Testis (tissue), 3 donors: ENCODE data around the gene PHF23. TPM values are rescaled to one million over a fixed set of nuclear protein-coding genes. Genes with fewer than 3 reads are reported as not detected.
A peak's percentile ranks its signal among the peaks of the same experiment; 100 is the strongest.

Experiments used
- DNase-seq: peaks from one replicate; pipeline ENCODE4 v3.0.0-alpha.2; 2019
- H3K27ac ChIP-seq, 2 donors: fragments of 200-600 bp; sonication (generic); one replicate each; pipeline ENCODE4 v1.5.1; 2019
- H3K27me3 ChIP-seq: fragments of 200-600 bp; sonication (generic); one replicate; pipeline ENCODE4 v1.5.1; 2019
- H3K36me3 ChIP-seq: fragments of 200-600 bp; sonication (generic); one replicate; pipeline ENCODE4 v1.5.1; 2017; ENCODE audit warnings: low read depth; ENCODE audit errors: missing control alignments
- H3K4me1 ChIP-seq: fragments of 200-600 bp; sonication (generic); one replicate; pipeline ENCODE4 v1.5.1; 2019
- H3K4me3 ChIP-seq, 2 donors: fragments of 200-600 bp; sonication (generic); one replicate each; pipeline ENCODE4 v1.5.1; 2017 to 2019
- H3K9me3 ChIP-seq: fragments of 200-600 bp; sonication (generic); one replicate; pipeline ENCODE4 v1.5.1; 2017
- CTCF ChIP-seq, 3 experiments: fragments of 450-650 bp in 2 of 3; fragments of 200-600 bp in 1 of 3; sonication (generic) in 1 of 3; IDR thresholded peaks; one replicate each; pipeline ENCODE4 v1.5.1; 2016 to 2019; ENCODE audit warnings: antibody characterized with exemption in 3 of 3, mild to moderate bottlenecking in 2 of 3, moderate library complexity in 1 of 3
- POLR2A ChIP-seq: fragments of 450-650 bp; IDR thresholded peaks from one replicate; pipeline ENCODE4 v1.6.1; 2017; ENCODE audit warnings: antibody characterized with exemption, mild to moderate bottlenecking, moderate library complexity
- WGBS, 2 donors: methylation state at CpG; one replicate each; pipeline ENCODE4 v1.1.5; 2018; 5-methylcytosine and 5-hydroxymethylcytosine counted together
- intact Hi-C: fragments of 100-400 bp; cut with DNase I; formaldehyde crosslinking; loops from one replicate; pipeline ENCODE4 v1.15.1; 2023; ENCODE audit warnings: low total_unique reads
- polyA plus RNA-seq: library from polyadenylated mRNA; stranded (reverse); fragments of 350-450 nt; fragmentation: Illumina TruSeq; extraction: RNeasy Lipid Tissue Mini Kit (QIAGEN cat#74804); gene quantifications from one replicate; pipeline ENCODE4 v1.2.3, GENCODE V29; 2014; ENCODE audit warnings: low read depth, low replicate concordance; ENCODE audit not compliant: insufficient read depth
- total RNA-seq, 2 donors: library from RNA; depleted of rRNA; stranded (reverse); fragments of >200 nt; gene quantifications; one replicate each; pipeline ENCODE4 v1.2.3, GENCODE V29; 2016

PHF23 gene
- total and polyA plus RNA-seq, 3 donors from 2014 or later = 53.4 to 61.6 (median 54.9) TPM

- 75 to 81% methylated on average over 14 to 15 of the region's 15 CpGs for WGBS, 2 donors
- H3K27me3 ChIP-seq = no peaks in the 10 kb centered on the region
- DNase-seq = no peak
- H3K4me3 ChIP-seq = no peak overlapping the region
- TF ChIP-seq POLR2A (no peak), CTCF (IDR thresholded peaks at IDR 0.05) (no peak)
- H3K9me3 ChIP-seq = no peaks in the 10 kb centered on the region
- H3K36me3 ChIP-seq = no peaks in the 10 kb centered on the region
- intact Hi-C loops = no loop called here
- H3K4me1 ChIP-seq = peaks cover 17% of the 10 kb centered on the region
- H3K27ac ChIP-seq = no peak overlapping the region
These were observed 16.9 kb downstream of the PHF23 start for GRCh38 chr17:7222093-7222971.

- TF ChIP-seq CTCF (IDR thresholded peaks at IDR 0.05) (no peak), POLR2A (no peak)
- H3K27ac ChIP-seq = peak overlapping the region in 1 of 2 donors; percentile 84
- intact Hi-C loops = no loop called here
- no peak for DNase-seq
- no peaks in the 10 kb centered on the region for H3K9me3 ChIP-seq
- peaks cover 17% of the 10 kb centered on the region for H3K4me1 ChIP-seq
- H3K36me3 ChIP-seq = no peaks in the 10 kb centered on the region
- no peak overlapping the region for H3K4me3 ChIP-seq
- no peaks in the 10 kb centered on the region for H3K27me3 ChIP-seq
- 69 to 95% methylated on average over 5 to 10 of the region's 10 CpGs for WGBS, 2 donors
These were observed 17.8 kb downstream of the PHF23 start for GRCh38 chr17:7221278-7222092.

- Histone ChIP-seq H3K4me3 (peak overlapping the region; percentile 66 to 86), H3K27me3 (no peaks in the 10 kb centered on the region), H3K27ac (peak overlapping the region; percentile 84 to 89), H3K4me1 (peaks cover 22% of the 10 kb centered on the region), H3K9me3 (no peaks in the 10 kb centered on the region), H3K36me3 (no peaks in the 10 kb centered on the region)
- peak; percentile 71 for DNase-seq
- WGBS, 2 donors = 21 to 27% methylated on average over 9 to 11 of the region's 11 CpGs
- no peak for TF ChIP-seq POLR2A
- TF ChIP-seq CTCF (IDR thresholded peaks at IDR 0.05) = no peak
- intact Hi-C loops = no loop called here
These were observed 18.5 kb downstream of the PHF23 start for GRCh38 chr17:7220593-7221277.

- DNase-seq = peak; percentile 91
- H3K4me1 ChIP-seq = peaks cover 26% of the 10 kb centered on the region
- H3K4me3 ChIP-seq = peak within 1 kb of the TSS; percentile 66 to 86
- peak within 1 kb of the TSS; percentile 84 to 89 for H3K27ac ChIP-seq
- H3K36me3 ChIP-seq = no peaks in the 10 kb centered on the region
- intact Hi-C loops = no loop called here
- no peaks in the 10 kb centered on the region for H3K9me3 ChIP-seq
- WGBS, 2 donors = 0 to 1% methylated on average over 49 to 57 of the region's 63 CpGs
- no peaks in the 10 kb centered on the region for H3K27me3 ChIP-seq
- TF ChIP-seq POLR2A = no peak
- TF ChIP-seq CTCF (IDR thresholded peaks at IDR 0.05) = no peak
These were observed 19.3 kb downstream of the PHF23 start, which contains the start of the genes ACADVL and DLG4 for GRCh38 chr17:7219812-7220592. Gene ACADVL, plus strand, starts transcription at chr17:7219938. Its CDS starts 47 bp downstream, at chr17:7219985. Gene DLG4, minus strand, starts transcription at chr17:7219836.
